ENCODE measurements around the gene KCND3.

The KCND3 gene

GRCh38 chr1:111988743-111989453 lies 570 bp downstream of the KCND3 start:
- in situ Hi-C loops (cut with MboI; ENCODE audit: low sequenced_read_pairs): no loop called here

DNA sequence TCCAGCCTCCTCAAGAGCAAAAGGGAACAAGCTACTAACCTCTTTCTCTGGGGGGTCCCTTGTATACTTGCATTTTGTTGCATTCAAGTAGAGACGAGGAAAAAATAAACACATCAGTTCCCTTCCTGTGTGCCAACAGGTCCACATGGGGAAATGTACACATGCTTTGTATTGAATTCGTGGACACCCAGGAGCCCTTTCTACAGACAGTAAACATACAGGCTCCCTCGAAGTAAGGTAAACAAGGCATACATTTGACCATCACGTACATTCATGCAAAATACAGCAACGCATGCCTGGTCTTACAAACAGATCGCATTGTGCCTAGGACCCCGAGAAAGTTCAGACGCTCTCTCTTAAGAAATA lies 1.1 kb downstream of the KCND3 start:
- in situ Hi-C loops (cut with MboI; ENCODE audit: low sequenced_read_pairs): no loop called here

DNA sequence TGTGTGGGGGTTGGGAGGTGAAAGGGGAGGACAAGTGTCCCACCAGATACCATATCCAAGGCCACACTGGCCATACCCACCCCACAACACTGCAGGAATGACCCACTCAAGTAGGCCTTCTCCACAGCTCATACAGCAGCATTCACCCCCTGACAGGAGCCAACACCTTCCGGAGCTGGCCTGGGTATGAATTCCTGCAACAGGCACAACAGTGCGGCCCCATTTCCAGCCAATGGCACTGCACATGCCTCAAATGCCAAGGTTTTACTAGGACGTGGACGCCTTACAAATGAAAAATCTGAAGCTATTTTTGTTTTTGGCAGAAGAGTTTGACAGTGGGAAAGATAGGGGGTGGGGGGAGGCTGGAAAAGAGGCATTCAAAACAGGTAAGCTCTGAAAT lies 2.0 kb downstream of the KCND3 start:
- in situ Hi-C loops (cut with MboI; ENCODE audit: low sequenced_read_pairs): no loop called here

GRCh38 chr1:111983500-111983899 lies 6.0 kb downstream of the KCND3 start:
- in situ Hi-C loops (cut with MboI; ENCODE audit: low sequenced_read_pairs): no loop called here

DNA sequence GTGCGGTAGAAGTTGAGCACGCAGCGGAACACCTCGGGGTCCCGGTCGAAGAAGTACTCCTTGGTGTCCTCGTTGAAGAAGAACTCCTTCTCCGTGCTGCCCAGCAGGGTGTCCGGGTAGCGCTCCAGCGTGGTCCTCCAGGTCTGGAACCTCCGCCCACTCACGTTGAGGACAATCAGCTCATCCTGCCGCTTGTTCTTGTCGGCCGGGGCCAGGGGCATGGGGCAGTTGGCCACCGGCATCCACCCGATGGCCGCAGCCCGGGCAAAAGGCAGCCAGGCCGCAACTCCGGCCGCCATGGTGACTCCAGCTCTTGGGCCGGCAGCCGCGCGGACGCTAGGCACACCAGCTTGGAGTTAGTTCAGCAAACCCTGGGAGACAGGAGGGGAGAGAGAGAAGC lies 7.0 kb downstream of the KCND3 start:
- in situ Hi-C loops (cut with MboI; ENCODE audit: low sequenced_read_pairs): no loop called here

DNA sequence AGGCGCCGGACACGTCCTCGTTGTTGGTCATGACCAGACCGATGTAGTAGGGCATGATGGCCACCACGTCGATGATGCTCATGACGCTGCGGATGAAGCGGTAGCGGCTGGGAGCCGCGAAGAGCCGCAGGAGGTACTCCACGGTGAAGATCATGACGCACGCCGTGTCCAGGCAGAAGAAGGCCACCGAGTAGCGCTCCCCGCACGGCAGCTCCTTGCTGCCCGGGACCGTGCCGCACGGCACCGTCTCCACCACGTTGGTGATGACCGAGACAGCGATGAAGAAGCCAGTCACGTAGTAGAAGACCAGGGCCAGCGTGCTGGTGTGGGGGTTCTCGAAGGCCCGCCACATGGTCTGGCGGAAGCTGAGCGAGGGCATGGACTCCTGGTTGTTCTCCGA lies 7.6 kb downstream of the KCND3 start:
- in situ Hi-C loops (cut with MboI; ENCODE audit: low sequenced_read_pairs): no loop called here

GRCh38 chr1:111981090-111981489 lies 8.4 kb downstream of the KCND3 start:
- in situ Hi-C loops (cut with MboI; ENCODE audit: low sequenced_read_pairs): no loop called here

DNA sequence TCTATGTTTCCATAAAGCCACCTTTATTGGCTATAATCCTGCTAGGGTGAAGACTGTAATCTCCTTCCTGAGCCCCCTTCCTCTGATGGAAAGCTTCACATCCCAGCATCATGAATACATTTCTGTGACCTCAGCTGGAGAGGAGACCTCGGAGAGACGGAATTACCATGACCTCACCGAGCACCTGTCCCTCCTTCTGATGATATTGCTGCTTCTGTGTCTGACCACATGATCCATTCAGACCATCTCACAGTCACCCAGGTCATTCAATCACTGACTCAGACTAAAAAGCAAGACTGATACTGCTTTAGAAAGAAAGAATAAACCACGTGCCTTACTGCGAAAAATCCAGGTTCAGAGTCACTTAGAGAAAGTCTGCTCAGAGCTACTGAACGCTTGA lies 8.8 kb downstream of the KCND3 start:
- in situ Hi-C loops (cut with MboI; ENCODE audit: low sequenced_read_pairs): no loop called here

GRCh38 chr1:111978695-111979094 lies 10.8 kb downstream of the KCND3 start:
- in situ Hi-C loops (cut with MboI; ENCODE audit: low sequenced_read_pairs): no loop called here

DNA sequence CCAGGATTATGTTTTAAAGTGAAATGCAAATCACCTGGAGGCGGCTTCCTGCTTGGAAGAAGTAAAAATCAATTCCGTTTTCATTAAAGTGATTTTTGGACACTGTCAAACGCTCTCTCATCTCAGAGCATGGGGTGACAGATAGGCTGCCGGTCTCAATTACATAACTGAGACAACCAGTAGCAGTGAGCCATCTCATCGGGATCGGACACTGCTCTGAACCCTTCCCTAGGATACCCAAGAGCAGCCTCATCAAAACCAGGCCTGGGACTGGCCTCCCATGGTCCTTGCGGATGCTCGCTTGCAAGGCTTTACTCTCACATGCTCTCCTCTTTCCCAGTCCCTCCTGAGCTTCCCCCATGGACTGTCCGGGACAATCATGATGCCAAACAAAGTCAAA lies 12.1 kb downstream of the KCND3 start:
- in situ Hi-C loops (cut with MboI; ENCODE audit: low sequenced_read_pairs): no loop called here

GRCh38 chr1:111976842-111977241 lies 12.6 kb downstream of the KCND3 start:
- in situ Hi-C loops (cut with MboI; ENCODE audit: low sequenced_read_pairs): no loop called here

- in situ Hi-C loops (cut with MboI; ENCODE audit: low sequenced_read_pairs): no loop called here
Measured at GRCh38 chr1:111976332-111976731, 13.1 kb downstream of the KCND3 start.

- in situ Hi-C loops (cut with MboI; ENCODE audit: low sequenced_read_pairs): no loop called here
Measured at GRCh38 chr1:111973150-111973790, 16.2 kb downstream of the KCND3 start.

DNA sequence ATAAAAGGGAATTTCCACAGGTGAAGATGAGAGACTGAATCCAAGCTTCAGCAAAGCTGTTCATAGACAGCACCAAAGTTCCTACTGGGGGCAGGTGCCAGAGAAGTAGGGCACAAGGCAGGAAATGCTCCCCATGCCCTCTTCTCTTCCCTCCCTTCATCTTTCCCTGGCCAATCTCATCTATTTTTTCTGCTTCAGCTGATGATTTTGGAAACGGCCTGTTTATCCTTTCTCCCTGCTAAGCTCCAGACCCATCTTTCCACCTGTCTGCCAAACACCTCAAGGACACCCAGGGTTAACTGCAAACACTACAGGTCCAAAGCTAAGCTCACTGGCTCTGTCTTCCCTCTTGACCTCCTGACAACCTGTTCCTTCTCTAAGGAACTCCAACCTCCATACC lies 18.1 kb downstream of the KCND3 start:
- in situ Hi-C loops (cut with MboI; ENCODE audit: low sequenced_read_pairs): no loop called here

GRCh38 chr1:111968511-111968910 lies 21.0 kb downstream of the KCND3 start:
- in situ Hi-C loops (cut with MboI; ENCODE audit: low sequenced_read_pairs): no loop called here

DNA sequence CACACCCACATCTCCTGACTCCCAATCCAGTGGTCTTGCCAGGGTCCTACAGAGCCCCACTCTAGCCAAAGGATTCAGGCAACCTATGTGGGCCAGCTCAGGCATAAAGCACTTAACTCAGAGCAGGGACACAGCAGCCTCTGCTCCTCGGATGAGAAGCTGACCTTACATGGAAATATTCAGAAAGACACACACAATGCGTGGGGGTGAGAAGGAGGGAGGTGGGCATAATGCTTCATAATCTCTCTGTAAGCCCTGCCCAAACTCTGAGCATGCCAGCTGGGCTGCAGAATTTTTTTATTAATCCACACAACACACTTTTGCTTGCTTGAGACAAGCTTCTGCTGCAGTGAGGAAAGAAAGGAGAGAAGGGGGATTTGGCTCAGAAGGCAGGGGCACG lies 21.6 kb downstream of the KCND3 start:
- in situ Hi-C loops (cut with MboI; ENCODE audit: low sequenced_read_pairs): no loop called here

- in situ Hi-C loops (cut with MboI; ENCODE audit: low sequenced_read_pairs): no loop called here
Measured at GRCh38 chr1:111967067-111967690, 22.3 kb downstream of the KCND3 start.

GRCh38 chr1:111965781-111966443 lies 23.6 kb downstream of the KCND3 start:
- in situ Hi-C loops (cut with MboI; ENCODE audit: low sequenced_read_pairs): no loop called here

- in situ Hi-C loops (cut with MboI; ENCODE audit: low sequenced_read_pairs): no loop called here
Measured at GRCh38 chr1:111963985-111964738, 25.3 kb downstream of the KCND3 start.

GRCh38 chr1:111961773-111962565 lies 27.5 kb downstream of the KCND3 start:
- in situ Hi-C loops (cut with MboI; ENCODE audit: low sequenced_read_pairs): no loop called here

Data from HL-60/S4 treated with retinoic acid at 250 ng/mL for 4 days and 3 days (cell line).